Mucosa of stomach (tissue), 1 donor: ENCODE results near the gene RAP1GAP2.

Experiments used
- H3K27me3 ChIP-seq: one replicate; pipeline ENCODE4 v1.7.0; 2013; ENCODE audit warnings: mild to moderate bottlenecking, low read length; ENCODE audit not compliant: control insufficient read depth, insufficient read depth
- H3K36me3 ChIP-seq: one replicate; pipeline ENCODE4 v1.7.0; 2013; ENCODE audit warnings: low read length; ENCODE audit not compliant: control insufficient read depth, insufficient read depth
- H3K4me1 ChIP-seq: one replicate; pipeline ENCODE4 v1.7.0; 2013; ENCODE audit warnings: mild to moderate bottlenecking, low read length; ENCODE audit not compliant: control insufficient read depth, insufficient read depth
- H3K4me3 ChIP-seq: one replicate; pipeline ENCODE4 v1.7.0; 2013; ENCODE audit warnings: low read length
- H3K9ac ChIP-seq: one replicate; pipeline ENCODE4 v1.7.0; 2013; ENCODE audit warnings: mild to moderate bottlenecking, low read length, moderate library complexity
- H3K9me3 ChIP-seq: one replicate; pipeline ENCODE4 v1.7.0; 2013; ENCODE audit warnings: mild to moderate bottlenecking, low read length, moderate library complexity; ENCODE audit not compliant: control insufficient read depth
- donor health status: Pancreatic carcinoma.

RAP1GAP2 gene

DNA sequence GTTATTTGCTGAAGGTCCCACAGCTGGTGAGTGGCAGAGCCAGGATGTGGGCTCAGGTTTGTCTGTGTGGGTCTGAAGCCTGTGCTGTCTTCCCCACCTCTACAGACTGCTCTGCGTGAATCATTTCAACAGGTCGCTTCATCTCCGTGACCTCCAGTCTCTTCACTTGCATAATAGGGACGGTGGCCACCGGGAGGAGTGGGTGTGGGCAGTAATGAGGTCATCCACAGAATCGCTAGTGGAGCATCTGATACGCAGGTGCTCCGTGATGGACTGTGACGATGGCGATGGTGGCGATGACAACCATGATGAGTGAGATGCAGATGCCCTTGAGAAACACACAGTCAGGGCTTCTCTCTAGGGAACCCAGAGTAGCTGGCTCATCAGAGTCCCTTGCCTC, 120.2 kb downstream of the RAP1GAP2 start:
- no peaks in the 10 kb centered on the region for H3K36me3 ChIP-seq
- H3K4me3 ChIP-seq = no peak overlapping the region
- no peaks in the 10 kb centered on the region for H3K9me3 ChIP-seq
- no peaks in the 10 kb centered on the region for H3K4me1 ChIP-seq
- H3K27me3 ChIP-seq = no peaks in the 10 kb centered on the region
- H3K9ac ChIP-seq = no peak overlapping the region

DNA sequence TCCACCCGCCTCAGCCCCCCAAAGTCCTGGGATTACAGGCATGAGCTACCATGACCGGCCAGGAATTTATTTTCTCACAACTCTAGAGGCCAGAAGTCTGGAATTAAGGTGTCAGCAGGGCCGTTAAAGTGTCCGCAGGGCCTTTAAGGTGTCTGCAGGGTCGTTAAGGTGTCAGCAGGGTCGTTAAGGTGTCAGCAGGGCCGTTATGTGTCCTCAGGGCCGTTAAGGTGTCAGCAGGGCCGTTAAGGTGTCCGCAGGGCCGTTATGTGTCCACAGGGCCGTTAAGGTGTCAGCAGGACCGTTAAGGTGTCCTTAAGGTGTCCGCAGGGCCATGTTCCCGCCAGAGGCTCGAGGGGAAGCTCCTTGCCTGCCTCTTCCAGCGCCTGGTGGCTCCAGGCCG, 125.2 kb downstream of the RAP1GAP2 start:
- no peaks in the 10 kb centered on the region for H3K36me3 ChIP-seq
- H3K27me3 ChIP-seq = no peaks in the 10 kb centered on the region
- H3K9me3 ChIP-seq = no peaks in the 10 kb centered on the region
- H3K4me1 ChIP-seq = no peaks in the 10 kb centered on the region
- H3K4me3 ChIP-seq = no peak overlapping the region
- no peak overlapping the region for H3K9ac ChIP-seq

- Histone ChIP-seq H3K4me3 (no peak overlapping the region), H3K4me1 (no peaks in the 10 kb centered on the region), H3K36me3 (no peaks in the 10 kb centered on the region), H3K27me3 (no peaks in the 10 kb centered on the region), H3K9ac (no peak overlapping the region), H3K9me3 (no peaks in the 10 kb centered on the region)
Measured at GRCh38 chr17:2924211-2924610, 128.0 kb downstream of the RAP1GAP2 start.

DNA sequence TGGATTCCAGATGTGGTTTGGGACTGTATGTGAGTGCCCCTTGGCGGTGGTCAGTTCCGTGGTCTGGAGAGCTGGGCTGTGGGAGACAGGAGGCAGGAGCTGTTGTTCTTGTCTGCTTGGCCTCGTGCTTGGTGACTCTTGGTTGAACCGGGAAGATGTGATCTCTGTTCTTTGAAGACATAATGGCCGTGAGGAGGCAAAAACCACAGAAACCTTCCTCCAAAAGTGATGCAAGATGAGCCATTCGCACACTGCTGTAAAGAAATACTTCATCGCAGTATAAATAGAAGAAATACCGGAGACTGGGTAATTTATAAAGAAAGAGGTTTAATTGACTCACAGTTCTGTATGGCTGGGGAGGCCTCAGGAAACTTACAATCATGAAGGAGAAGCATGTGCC, 128.8 kb downstream of the RAP1GAP2 start:
- Histone ChIP-seq H3K36me3 (no peaks in the 10 kb centered on the region), H3K27me3 (no peaks in the 10 kb centered on the region), H3K4me3 (no peak overlapping the region), H3K4me1 (peaks cover 5% of the 10 kb centered on the region), H3K9ac (no peak overlapping the region), H3K9me3 (no peaks in the 10 kb centered on the region)

- H3K36me3 ChIP-seq = no peaks in the 10 kb centered on the region
Measured at GRCh38 chr17:2926019-2926650, 129.9 kb downstream of the RAP1GAP2 start.

GRCh38 chr17:2928294-2928890, 132.2 kb downstream of the RAP1GAP2 start:
- no peak overlapping the region for H3K9ac ChIP-seq
- H3K27me3 ChIP-seq = no peaks in the 10 kb centered on the region
- H3K4me1 ChIP-seq = peaks cover 28% of the 10 kb centered on the region

More at GRCh38 chr17:2926019-2926650, 129.9 kb downstream of the RAP1GAP2 start:
- H3K4me1 ChIP-seq = peaks cover 16% of the 10 kb centered on the region
- no peaks in the 10 kb centered on the region for H3K9me3 ChIP-seq
- H3K27me3 ChIP-seq = no peaks in the 10 kb centered on the region
- H3K9ac ChIP-seq = no peak overlapping the region
- H3K4me3 ChIP-seq = no peak overlapping the region

GRCh38 chr17:2929881-2930533, 133.8 kb downstream of the RAP1GAP2 start:
- Histone ChIP-seq H3K36me3 (no peaks in the 10 kb centered on the region), H3K27me3 (no peaks in the 10 kb centered on the region), H3K9ac (no peak overlapping the region), H3K4me1 (peaks cover 28% of the 10 kb centered on the region), H3K4me3 (no peak overlapping the region), H3K9me3 (no peaks in the 10 kb centered on the region)

More at GRCh38 chr17:2928294-2928890, 132.2 kb downstream of the RAP1GAP2 start:
- no peak overlapping the region for H3K4me3 ChIP-seq
- no peaks in the 10 kb centered on the region for H3K9me3 ChIP-seq
- H3K36me3 ChIP-seq = no peaks in the 10 kb centered on the region

DNA sequence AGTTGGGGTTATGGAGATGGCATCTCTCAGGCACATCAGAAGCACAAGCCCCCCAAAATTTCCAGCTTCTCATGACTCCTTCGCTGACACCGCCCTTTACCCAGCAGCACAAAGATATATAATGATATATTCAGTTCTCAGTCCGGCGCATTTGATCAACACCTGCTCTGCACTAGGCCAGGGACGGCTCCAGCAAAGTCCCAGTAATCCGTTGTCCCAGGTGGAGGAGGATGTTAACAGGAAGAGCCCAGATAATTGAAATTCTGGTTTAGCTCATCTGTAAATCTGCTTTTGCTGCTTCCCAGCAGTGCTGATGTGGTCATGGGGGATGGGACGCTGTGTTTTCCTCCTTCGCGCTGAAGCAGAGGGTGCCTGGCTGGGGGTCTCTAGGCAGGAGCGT, 135.6 kb downstream of the RAP1GAP2 start:
- no peaks in the 10 kb centered on the region for H3K27me3 ChIP-seq
- peaks cover 28% of the 10 kb centered on the region for H3K4me1 ChIP-seq
- H3K4me3 ChIP-seq = no peak overlapping the region
- no peaks in the 10 kb centered on the region for H3K36me3 ChIP-seq
- no peak overlapping the region for H3K9ac ChIP-seq
- H3K9me3 ChIP-seq = no peaks in the 10 kb centered on the region

DNA sequence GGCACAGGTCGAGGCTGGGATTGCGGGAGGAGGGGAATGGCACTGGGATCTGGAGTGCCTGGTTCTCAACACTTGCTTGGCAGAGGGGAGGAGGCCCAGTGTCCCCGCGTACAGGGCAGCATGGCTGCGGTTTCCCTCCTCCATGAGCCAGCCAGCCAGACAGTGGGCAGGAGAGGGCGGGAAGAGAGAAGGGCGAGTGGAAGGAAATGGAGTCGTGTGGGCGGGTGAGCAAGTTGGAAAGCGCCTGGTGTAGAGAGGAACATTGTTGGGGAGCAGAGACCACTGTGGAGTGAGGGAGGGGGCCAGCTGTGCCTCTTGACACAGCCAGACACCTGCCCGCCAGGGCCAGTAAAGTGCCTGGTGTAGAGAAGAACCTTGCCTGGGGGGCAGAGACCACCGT, 136.7 kb downstream of the RAP1GAP2 start:
- Histone ChIP-seq H3K9me3 (no peaks in the 10 kb centered on the region), H3K9ac (no peak overlapping the region), H3K4me1 (peaks cover 32% of the 10 kb centered on the region)

DNA sequence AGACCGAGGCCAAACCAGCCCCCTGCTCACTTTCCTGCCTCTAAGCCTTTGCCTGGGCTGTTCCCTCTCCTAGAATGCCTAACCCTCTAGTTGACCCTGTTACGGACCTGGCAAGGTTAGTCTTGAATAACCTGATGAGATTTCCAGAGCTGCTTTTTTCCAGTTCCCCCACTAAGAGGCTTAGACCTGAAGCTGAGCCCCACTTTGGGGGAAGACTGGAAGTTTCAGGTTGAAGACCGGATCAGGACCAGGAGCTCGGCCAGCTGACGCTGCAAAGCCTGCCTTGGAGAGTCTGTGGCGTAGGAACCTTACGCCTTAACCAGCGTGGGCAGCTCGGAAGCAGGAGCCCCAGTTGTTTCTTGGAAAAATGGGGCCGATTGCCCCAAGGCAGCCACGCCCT, 137.4 kb downstream of the RAP1GAP2 start:
- Histone ChIP-seq H3K9ac (no peak overlapping the region), H3K4me3 (no peak overlapping the region), H3K4me1 (peaks cover 34% of the 10 kb centered on the region), H3K9me3 (no peaks in the 10 kb centered on the region), H3K27me3 (no peaks in the 10 kb centered on the region), H3K36me3 (no peaks in the 10 kb centered on the region)

More for the DNA sequence above, 136.7 kb downstream of the RAP1GAP2 start:
- H3K27me3 ChIP-seq = no peaks in the 10 kb centered on the region
- no peaks in the 10 kb centered on the region for H3K36me3 ChIP-seq
- H3K4me3 ChIP-seq = no peak overlapping the region

GRCh38 chr17:2935632-2936031, 139.4 kb downstream of the RAP1GAP2 start:
- no peaks in the 10 kb centered on the region for H3K36me3 ChIP-seq
- no peak overlapping the region for H3K4me3 ChIP-seq
- peaks cover 36% of the 10 kb centered on the region for H3K4me1 ChIP-seq
- H3K9me3 ChIP-seq = no peaks in the 10 kb centered on the region
- no peaks in the 10 kb centered on the region for H3K27me3 ChIP-seq
- no peak overlapping the region for H3K9ac ChIP-seq

GRCh38 chr17:2936351-2936750, 140.1 kb downstream of the RAP1GAP2 start:
- Histone ChIP-seq H3K4me3 (no peak overlapping the region), H3K36me3 (no peaks in the 10 kb centered on the region), H3K9ac (no peak overlapping the region), H3K4me1 (peaks cover 32% of the 10 kb centered on the region), H3K9me3 (no peaks in the 10 kb centered on the region), H3K27me3 (no peaks in the 10 kb centered on the region)
